NOMO-1 (cell line): ENCODE results near the gene ERBB4.
"Not testable (repeated sequence)": the region's sequence is repeated elsewhere in the genome, so short reads cannot be mapped to it uniquely, and the experiment has no call there.

Experiments
- DNase-seq, 2 experiments: peaks; one replicate each; lab custom pipeline; 2025; ENCODE audit not compliant: unreplicated experiment in 2 of 2; lab: John Stamatoyannopoulos, UW

The ERBB4 gene

GRCh38 chr2:212311807-212312404 is 226.7 kb downstream of the ERBB4 start:
- no peak for DNase-seq

- DNase-seq = no peak
Measured at GRCh38 chr2:212299943-212300342, 238.7 kb downstream of the ERBB4 start.

GRCh38 chr2:212299333-212299732 is 239.3 kb downstream of the ERBB4 start:
- no peak for DNase-seq

GRCh38 chr2:212295571-212295970 is 243.0 kb downstream of the ERBB4 start:
- no peak for DNase-seq

DNA sequence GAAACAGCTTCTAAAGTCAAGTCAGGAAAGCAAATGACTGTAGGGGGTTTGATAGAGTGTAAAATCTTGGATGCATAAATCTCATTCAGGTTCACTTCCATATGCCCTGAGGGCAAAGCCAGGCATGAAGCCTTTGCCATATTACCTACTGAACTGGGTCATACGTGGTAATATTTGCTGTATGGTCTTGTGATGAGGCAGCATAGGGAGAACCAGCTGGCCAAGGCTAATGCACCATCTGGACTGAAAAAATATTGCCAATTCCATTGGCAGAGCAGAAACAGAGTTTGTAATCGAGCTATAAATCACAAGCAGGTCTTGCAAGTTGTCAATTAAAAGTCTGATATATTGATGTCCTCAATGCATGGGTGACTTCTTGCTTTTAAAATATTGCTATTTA is 243.8 kb downstream of the ERBB4 start:
- no peak for DNase-seq

DNA sequence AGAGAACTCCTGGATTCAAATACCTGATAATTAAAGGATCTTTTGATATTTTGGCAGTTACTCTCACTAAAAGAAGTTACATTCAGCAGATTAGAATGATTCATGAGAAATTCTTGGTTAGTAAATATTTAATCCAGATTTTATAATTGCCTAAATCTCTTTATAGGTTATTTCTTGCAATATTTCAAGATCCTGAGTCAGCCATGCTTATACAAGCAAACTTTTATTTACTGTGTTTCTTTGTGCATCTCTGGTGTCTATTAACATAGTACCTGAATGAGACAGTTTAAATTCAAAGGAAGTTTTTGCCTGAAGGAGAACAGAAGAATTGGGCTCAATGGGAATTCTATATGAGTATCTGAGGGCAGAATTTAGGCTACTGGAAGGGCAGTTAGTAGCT is 249.3 kb downstream of the ERBB4 start:
- no peak for DNase-seq

DNA sequence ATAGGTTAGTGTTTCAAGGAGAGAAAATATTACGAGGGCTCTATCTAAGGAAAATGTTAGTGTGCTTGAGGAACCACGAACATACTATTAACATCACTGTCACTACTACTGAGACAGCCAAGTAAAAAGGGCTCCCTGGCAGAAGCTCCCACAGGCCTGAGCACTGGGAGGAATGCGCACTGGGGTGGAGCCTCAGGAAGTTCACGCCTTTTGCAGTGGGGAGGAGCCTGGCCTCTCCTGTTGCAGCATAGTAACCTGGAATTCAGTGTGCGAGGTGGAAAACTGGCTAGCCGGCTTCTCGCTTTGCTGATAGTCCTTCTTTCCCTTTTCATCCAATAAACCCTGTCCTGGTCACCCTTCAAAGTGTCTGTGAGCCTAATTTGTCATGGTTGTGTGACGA is 250.3 kb downstream of the ERBB4 start:
- DNase-seq = no peak

- no peak for DNase-seq
Measured at GRCh38 chr2:212284166-212284565, 254.4 kb downstream of the ERBB4 start.

- no peak for DNase-seq
Measured at GRCh38 chr2:212282671-212283261, 255.8 kb downstream of the ERBB4 start.

GRCh38 chr2:212276813-212277212 is 261.8 kb downstream of the ERBB4 start:
- DNase-seq = no peak

DNA sequence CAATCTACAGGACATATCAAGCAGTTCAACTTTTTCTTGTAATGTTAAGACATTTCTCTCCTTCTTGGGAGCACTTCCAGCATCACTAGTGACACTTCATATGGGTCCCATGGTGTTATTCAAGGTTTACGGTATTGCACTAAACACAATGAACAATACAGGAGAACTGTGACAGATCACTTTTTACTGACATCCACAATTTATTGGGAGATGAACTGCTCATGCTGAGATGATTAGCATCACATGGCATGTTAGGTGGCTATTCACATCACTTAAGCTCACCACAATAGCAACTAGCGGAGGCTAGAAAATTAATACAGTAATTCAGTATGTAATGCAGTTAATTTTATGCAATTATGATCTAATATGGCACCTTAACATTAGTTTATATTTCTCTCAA is 264.4 kb downstream of the ERBB4 start:
- no peak for DNase-seq

DNA sequence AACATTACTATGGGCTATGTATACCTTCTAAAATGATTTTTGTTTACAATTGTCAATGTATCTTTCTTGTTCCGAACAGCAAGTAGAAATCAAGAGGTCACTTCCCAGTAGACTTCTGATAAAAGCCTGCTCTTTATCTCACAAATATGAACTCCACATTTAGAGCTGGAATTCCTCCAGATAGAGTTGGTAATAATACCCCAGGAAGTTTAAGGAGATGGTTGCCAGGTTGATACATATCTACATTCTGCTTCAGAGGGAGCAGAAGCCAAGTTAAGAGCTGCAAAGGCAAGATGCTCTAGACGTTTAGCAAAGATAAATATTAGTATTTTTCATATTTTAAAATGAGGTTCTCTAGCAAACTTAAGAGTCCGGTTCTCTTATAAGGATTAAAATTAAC is 267.0 kb downstream of the ERBB4 start:
- no peak for DNase-seq

- no peak for DNase-seq
Measured at GRCh38 chr2:212269005-212269404, 269.6 kb downstream of the ERBB4 start.

GRCh38 chr2:212266297-212266696 is 272.3 kb downstream of the ERBB4 start:
- DNase-seq = no peak

DNA sequence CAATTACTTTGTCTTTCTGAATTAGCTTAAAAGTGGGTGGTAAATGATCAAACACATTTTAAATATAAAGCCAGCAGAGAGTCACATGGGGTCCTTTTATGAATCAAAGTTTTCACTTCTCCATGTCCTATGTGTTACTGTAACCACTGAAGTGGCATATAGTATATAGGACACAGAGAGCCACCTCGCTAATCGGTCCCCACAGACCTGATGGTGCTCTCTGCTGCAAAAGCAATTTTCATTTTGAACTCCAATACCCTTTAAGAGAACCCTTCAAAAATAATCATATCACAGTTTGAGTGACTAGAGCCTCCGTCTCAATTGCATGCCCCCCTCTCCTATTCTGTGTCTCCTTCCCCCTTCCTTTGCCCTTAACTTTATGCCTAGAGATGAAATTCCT is 272.8 kb downstream of the ERBB4 start:
- no peak for DNase-seq

GRCh38 chr2:212264187-212264586 is 274.4 kb downstream of the ERBB4 start:
- no peak for DNase-seq

- DNase-seq = no peak
Measured at GRCh38 chr2:212259226-212259625, 279.4 kb downstream of the ERBB4 start.

DNA sequence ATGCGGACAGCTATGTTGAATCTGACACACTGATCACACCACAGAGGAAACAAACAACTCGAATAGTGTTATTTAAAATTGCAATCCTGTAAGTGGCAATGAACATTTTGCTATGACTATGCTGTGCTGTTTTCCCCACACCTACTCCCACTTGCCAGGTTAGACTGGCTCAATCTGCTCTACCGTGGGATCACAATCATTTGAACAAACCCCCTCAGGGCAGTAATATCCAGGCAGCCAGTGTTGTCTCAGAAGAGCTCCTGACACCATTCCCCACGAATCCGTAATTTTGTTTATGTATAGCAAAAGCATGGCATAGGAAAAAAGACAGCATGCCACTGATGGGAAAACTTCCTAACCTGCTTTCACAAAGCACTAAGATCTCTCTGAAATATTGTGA is 284.3 kb downstream of the ERBB4 start:
- DNase-seq = no peak

- DNase-seq = no peak
Measured at GRCh38 chr2:212249451-212249850, 289.2 kb downstream of the ERBB4 start.

- no peak for DNase-seq
Measured at GRCh38 chr2:212245880-212246279, 292.7 kb downstream of the ERBB4 start.

DNA sequence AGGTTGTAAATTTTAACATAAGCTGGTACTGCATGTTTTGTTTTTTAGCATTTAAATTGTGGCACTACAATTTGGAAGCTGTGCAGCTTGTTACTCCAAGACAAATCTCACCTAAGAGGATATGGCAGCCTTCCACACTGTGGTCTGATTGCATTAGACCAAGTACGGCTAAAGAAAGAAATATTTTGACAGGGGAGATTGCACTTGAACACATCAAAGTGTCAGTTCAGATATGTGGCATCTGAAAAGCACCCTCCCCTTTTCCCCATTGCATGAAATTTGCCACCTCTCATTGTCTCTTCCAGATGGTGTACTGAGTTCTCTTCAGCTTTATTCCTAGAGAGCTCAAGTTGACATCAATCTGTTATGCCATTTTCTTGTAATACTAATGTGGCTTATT is 295.9 kb downstream of the ERBB4 start:
- no peak for DNase-seq

DNA sequence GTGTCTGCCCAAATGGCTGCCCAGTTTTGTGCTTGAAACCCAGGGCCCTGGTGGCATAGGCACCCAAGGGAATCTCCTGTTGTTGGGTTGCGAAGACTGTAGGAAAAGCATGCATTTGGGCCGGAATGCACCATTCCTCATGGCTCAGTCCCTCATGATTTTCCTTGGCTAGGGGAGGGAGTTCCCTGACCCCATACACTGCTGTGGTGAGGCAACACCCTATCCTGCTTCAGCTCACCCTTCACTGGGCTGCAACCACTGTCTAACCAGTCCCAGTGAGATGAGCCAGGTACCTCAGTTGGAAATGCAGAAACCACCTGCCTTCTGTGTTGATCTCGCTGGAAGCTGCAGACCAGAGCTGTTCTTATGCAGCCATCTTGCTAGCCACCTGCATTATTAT is 300.4 kb downstream of the ERBB4 start:
- not testable (repeated sequence) for DNase-seq
